ENCODE measurements around the gene HTR2B.

DNA sequence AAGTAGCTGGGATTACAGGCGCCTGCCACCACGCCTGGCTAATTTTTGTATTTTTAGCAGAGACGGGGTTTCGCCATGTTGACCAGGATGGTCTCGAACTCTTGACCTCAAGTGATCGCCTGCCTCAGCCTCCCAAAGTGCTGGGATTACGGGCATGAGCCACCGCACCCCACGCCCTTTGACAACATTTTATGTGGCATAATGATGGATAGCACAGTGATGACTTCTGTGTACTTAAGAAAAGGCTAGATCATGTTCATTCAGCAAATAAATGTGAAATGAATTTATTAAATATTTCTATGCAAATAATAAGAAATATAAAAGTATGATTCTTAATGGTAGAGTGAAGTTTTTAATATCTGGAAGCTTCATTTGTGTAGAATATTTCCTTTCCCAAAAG lies 2.6 kb upstream of the HTR2B start:
- TF ChIP-seq EZH2phosphoT487 (IDR thresholded peaks at IDR 0.05; ENCODE audit: insufficient read depth, low read depth): no peak
- no peak for TF ChIP-seq EZH2 (IDR thresholded peaks at IDR 0.05; ENCODE audit: insufficient read depth, poor library complexity, severe bottlenecking)

All from GM23248 (cell line).